SU-DHL-6 (cell line): ENCODE results near the gene TYW1B.

Experiments
- EZH2phosphoT487 ChIP-seq: fragments of 200-600 bp; sonication (generic), shearing (Covaris generic); conservative IDR thresholded peaks from 2 replicates; pipeline ENCODE4 v1.6.1; 2018; ENCODE audit warnings: mild to moderate bottlenecking, antibody characterized with exemption, low read length, moderate library complexity, mixed read lengths
- TF ChIP-seq, protein P1 (sequence below): fragments of 200-600 bp; sonication (generic); IDR thresholded peaks from one replicate; pipeline ENCODE4 v1.5.1; 2017; ENCODE audit warnings: antibody characterized with exemption, mild to moderate bottlenecking, low read length, moderate library complexity; ENCODE audit not compliant: insufficient read depth, poor library complexity, severe bottlenecking

DNA sequence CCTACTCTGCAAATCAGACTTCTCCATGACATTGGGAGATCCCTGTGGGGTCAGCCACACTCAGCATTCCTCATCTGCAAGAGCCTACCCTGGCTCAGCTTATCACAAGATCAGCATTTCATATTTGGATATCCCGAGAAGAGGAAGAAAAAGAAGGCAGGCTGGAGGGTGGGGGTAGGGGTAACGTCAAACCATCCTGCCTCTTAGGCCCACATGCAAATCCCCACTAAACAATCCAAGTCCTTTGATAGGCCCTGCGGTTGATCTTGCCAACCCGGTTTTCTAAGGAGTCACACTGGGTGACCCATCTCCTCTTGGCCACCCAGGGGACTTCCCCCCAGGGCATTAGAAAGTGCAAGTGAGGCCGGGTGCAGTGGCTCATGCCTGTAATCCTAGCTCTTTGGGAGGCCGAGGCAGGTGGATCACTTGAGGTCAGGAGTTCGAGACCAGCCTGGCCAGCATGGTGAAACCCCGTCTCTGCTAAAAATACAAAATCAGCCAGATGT, 287.8 kb downstream of the TYW1B start:
- TF ChIP-seq, protein P1, sequence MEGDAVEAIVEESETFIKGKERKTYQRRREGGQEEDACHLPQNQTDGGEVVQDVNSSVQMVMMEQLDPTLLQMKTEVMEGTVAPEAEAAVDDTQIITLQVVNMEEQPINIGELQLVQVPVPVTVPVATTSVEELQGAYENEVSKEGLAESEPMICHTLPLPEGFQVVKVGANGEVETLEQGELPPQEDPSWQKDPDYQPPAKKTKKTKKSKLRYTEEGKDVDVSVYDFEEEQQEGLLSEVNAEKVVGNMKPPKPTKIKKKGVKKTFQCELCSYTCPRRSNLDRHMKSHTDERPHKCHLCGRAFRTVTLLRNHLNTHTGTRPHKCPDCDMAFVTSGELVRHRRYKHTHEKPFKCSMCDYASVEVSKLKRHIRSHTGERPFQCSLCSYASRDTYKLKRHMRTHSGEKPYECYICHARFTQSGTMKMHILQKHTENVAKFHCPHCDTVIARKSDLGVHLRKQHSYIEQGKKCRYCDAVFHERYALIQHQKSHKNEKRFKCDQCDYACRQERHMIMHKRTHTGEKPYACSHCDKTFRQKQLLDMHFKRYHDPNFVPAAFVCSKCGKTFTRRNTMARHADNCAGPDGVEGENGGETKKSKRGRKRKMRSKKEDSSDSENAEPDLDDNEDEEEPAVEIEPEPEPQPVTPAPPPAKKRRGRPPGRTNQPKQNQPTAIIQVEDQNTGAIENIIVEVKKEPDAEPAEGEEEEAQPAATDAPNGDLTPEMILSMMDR: no peak
- no peak for TF ChIP-seq EZH2phosphoT487
